K562 (cell line): ENCODE data around the gene NCOA6. TPM values are rescaled to one million over a fixed set of nuclear protein-coding genes. Genes with fewer than 3 reads are reported as not detected.

Experiments
- ARID1B ChIP-seq: fragments of 450-650 bp; IDR thresholded peaks from 2 replicates; pipeline ENCODE4 v1.6.1; 2016; ENCODE audit warnings: antibody characterized with exemption, mild to moderate bottlenecking, inconsistent platforms
- ARID4B ChIP-seq: sonication (generic); formaldehyde crosslinking; IDR thresholded peaks from 2 replicates; pipeline ENCODE4 v1.8.0; 2022; ENCODE audit warnings: mild to moderate bottlenecking, missing genetic modification reagents
- ARNT ChIP-seq, 2 experiments: fragments of 450-650 bp; IDR thresholded peaks; 2 replicates each; pipeline ENCODE4 v1.6.1; 2016; ENCODE audit warnings: mild to moderate bottlenecking in 1 of 2
- CEBPB ChIP-seq: fragments of 450-650 bp; IDR thresholded peaks from 2 replicates; pipeline ENCODE4 v1.6.1; 2016; ENCODE audit warnings: missing genetic modification characterization, missing compliant biosample characterization
- ELF4 ChIP-seq: fragments of 450-650 bp; formaldehyde crosslinking; IDR thresholded peaks from 2 replicates; pipeline ENCODE4 v1.4.0; 2022; ENCODE audit warnings: missing genetic modification characterization
- FOXK1 ChIP-seq: sonication (generic); formaldehyde crosslinking; IDR thresholded peaks from 2 replicates; pipeline ENCODE4 v1.8.0; 2022; ENCODE audit warnings: missing genetic modification reagents, mild to moderate bottlenecking, borderline replicate concordance
- HBP1 ChIP-seq: fragments of 450-650 bp; formaldehyde crosslinking; IDR thresholded peaks from 2 replicates; pipeline ENCODE4 v1.4.0; 2022; ENCODE audit warnings: missing genetic modification characterization
- HDAC1 ChIP-seq, 2 experiments: fragments of 450-650 bp; IDR thresholded peaks; 2 replicates each; pipeline ENCODE4 v1.6.1; 2016 to 2017; ENCODE audit warnings: inconsistent platforms in 1 of 2, mild to moderate bottlenecking in 1 of 2, moderate library complexity in 1 of 2
- HDAC2 ChIP-seq: fragments of 450-650 bp; IDR thresholded peaks from 2 replicates; pipeline ENCODE4 v1.6.1; 2016; ENCODE audit warnings: mild to moderate bottlenecking
- MAZ ChIP-seq, 2 experiments: fragments of 450-650 bp in 1 of 2; sonication (generic) in 1 of 2; formaldehyde crosslinking; IDR thresholded peaks in 1 of 2; conservative IDR thresholded peaks in 1 of 2; 2 replicates each; pipeline versions ENCODE4 v1.4.0 to v1.5.0; 2020; ENCODE audit warnings: mild to moderate bottlenecking in 1 of 2, missing genetic modification reagents in 1 of 2
- NRF1 ChIP-seq, 2 experiments: fragments of 450-650 bp; IDR thresholded peaks in 1 of 2; conservative IDR thresholded peaks in 1 of 2; 2 replicates each; pipeline ENCODE4 v1.6.1; 2014; ENCODE audit warnings: mild to moderate bottlenecking in 2 of 2
- RBBP5 ChIP-seq: fragments of 200-600 bp; sonication (generic); IDR thresholded peaks from 2 replicates; pipeline ENCODE4 v1.6.1; 2012; ENCODE audit warnings: borderline replicate concordance, mild to moderate bottlenecking, low read length, control low read depth, inconsistent platforms; ENCODE audit not compliant: insufficient read depth, poor library complexity, severe bottlenecking
- SMARCA5 ChIP-seq: fragments of 450-650 bp; IDR thresholded peaks from 2 replicates; pipeline ENCODE4 v1.6.1; 2016
- ZBTB49 ChIP-seq: sonication (generic); formaldehyde crosslinking; IDR thresholded peaks from 2 replicates; pipeline ENCODE4 v1.8.0; 2022; ENCODE audit warnings: missing genetic modification reagents, mild to moderate bottlenecking, borderline replicate concordance
- ZC3H8 ChIP-seq: fragments of 450-650 bp; IDR thresholded peaks from 2 replicates; pipeline ENCODE4 v1.6.1; 2017
- ZNF584 ChIP-seq: fragments of 200-800 bp; sonication (Bioruptor generic); IDR thresholded peaks from 2 replicates; pipeline ENCODE4 v1.6.1; 2016; ENCODE audit warnings: low read depth, mild to moderate bottlenecking, missing genetic modification characterization, missing compliant biosample characterization
- polyA plus RNA-seq, 8 experiments: library from polyadenylated mRNA; depleted of rRNA in 4 of 8; stranded (reverse) in 5 of 8; unstranded in 3 of 8; fragments of >200 nt; fragmentation: Nextera tagmentation in 2 of 8; fragmentation: Illumina TruSeq in 1 of 8; extraction: Ambion mirVana in 2 of 8; extraction: Trizol in 1 of 8; gene quantifications; 2 replicates each; pipeline versions ENCODE4 v1.2.1 to v1.2.3, GENCODE V29; 2011 to 2014; ENCODE audit warnings: inconsistent platforms in 1 of 8, missing spikeins in 1 of 8
- total RNA-seq, 7 experiments: library from RNA; depleted of rRNA in 6 of 7; stranded (reverse); fragments of >200 nt in 6 of 7; fragmentation: Illumina TruSeq in 2 of 7; extraction: Trizol in 2 of 7; gene quantifications; 2 replicates each; pipeline versions ENCODE4 v1.2.1 to v1.2.3, GENCODE V29; 2011 to 2021; ENCODE audit warnings: low replicate concordance in 1 of 7

Gene NCOA6
- total and polyA plus RNA-seq, 9 of the 15 experiments (the other 6 are each of a cell fraction or from before 2014, with no cell fraction given), result 6.1 to 25.0 (median 9.5) TPM

GRCh38 chr20:34703424-34704176 is 121.9 kb downstream of the NCOA6 start (continued):
- 0 out of 2 replicates have a peak, but pooled peaks have one; percentile 31 for TF ChIP-seq ARID4B
- 0 out of 2 replicates have a peak, but pooled peaks have one; percentile 18 for TF ChIP-seq SMARCA5
- peak in 1 of 2 experiments; percentile 60; a peak in 1 of 4 replicates for TF ChIP-seq HDAC1 (IDR thresholded peaks at IDR 0.05)
- TF ChIP-seq FOXK1, result no peak
- no peak for TF ChIP-seq ZBTB49 (CRISPR knock-in tag)
- TF ChIP-seq RBBP5, result peak; percentile 20
- TF ChIP-seq HDAC2, result 0 out of 2 replicates have a peak, but pooled peaks have one; percentile 20
- peak; percentile 28 to 57; a peak in 3 of 4 replicates for TF ChIP-seq MAZ (CRISPR knock-in tag; conservative IDR thresholded peaks at IDR 0.05 in 1 of 2, IDR thresholded peaks at IDR 0.05 in 1 of 2)
- TF ChIP-seq ZC3H8, result peak; percentile 18; the same call in 1 of the 2 replicates
- no peak for TF ChIP-seq CEBPB (tag)
- 0 out of 2 replicates have a peak, but pooled peaks have one; percentile 56 for TF ChIP-seq HBP1 (CRISPR knock-in tag)
- 0 out of 4 replicates have a peak, but pooled peaks of 1 of the 2 experiments have one; percentile 8 for TF ChIP-seq NRF1 (conservative IDR thresholded peaks at IDR 0.05 in 1 of 2, IDR thresholded peaks at IDR 0.05 in 1 of 2)
- 0 out of 2 replicates have a peak, but pooled peaks have one; percentile 21 for TF ChIP-seq ELF4
- TF ChIP-seq ARNT (IDR thresholded peaks at IDR 0.05), result peak in 1 of 2 experiments; percentile 30; a peak in 1 of 4 replicates
- TF ChIP-seq ARID1B, result 0 out of 2 replicates have a peak, but pooled peaks have one; percentile 27
- no peak for TF ChIP-seq ZNF584 (CRISPR knock-in tag)
